ENCODE results near the gene CPLX4. TPM values are rescaled to one million over a fixed set of nuclear protein-coding genes. Genes with fewer than 3 reads are reported as not detected.

Gene CPLX4
- total and polyA plus RNA-seq, 11 donors: not detected

DNA sequence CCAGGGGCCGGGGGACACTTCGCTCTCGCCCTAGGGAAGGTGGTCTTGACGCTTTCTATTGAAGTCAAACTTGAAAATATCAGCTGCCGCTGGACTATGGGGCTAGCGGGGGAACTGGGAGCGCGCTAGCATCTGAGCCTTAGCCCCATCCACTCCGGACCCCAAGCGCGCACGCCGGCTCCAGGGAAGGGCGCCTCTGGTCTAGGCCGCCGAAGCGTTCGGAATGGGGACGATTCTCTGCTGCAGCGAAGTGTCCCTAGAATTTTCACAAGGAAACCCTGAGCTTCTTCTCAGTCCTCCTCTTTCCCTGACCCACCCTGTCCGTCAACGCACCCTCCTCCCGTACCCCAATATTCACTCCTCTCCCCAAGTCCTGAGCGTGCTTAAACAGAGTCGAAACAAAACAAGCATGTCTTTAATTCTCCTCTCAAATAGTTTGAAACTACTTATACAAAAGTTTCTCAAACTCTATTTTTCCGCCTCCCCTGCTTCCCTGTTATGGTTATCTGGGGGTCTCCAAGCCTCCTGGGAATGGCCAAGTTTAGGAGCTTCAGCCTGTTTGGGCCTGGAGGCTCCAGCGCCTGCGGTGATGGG, 50.2 kb downstream of the CPLX4 start:
- no peaks in the 10 kb centered on the region for H3K36me3 ChIP-seq
- H3K4me1 ChIP-seq: peaks cover 0 to 47% (median 15%) of the 10 kb centered on the region in 12 donors
- TF ChIP-seq POLR2A (IDR thresholded peaks at IDR 0.05): no peak
- TF ChIP-seq, protein P1, sequence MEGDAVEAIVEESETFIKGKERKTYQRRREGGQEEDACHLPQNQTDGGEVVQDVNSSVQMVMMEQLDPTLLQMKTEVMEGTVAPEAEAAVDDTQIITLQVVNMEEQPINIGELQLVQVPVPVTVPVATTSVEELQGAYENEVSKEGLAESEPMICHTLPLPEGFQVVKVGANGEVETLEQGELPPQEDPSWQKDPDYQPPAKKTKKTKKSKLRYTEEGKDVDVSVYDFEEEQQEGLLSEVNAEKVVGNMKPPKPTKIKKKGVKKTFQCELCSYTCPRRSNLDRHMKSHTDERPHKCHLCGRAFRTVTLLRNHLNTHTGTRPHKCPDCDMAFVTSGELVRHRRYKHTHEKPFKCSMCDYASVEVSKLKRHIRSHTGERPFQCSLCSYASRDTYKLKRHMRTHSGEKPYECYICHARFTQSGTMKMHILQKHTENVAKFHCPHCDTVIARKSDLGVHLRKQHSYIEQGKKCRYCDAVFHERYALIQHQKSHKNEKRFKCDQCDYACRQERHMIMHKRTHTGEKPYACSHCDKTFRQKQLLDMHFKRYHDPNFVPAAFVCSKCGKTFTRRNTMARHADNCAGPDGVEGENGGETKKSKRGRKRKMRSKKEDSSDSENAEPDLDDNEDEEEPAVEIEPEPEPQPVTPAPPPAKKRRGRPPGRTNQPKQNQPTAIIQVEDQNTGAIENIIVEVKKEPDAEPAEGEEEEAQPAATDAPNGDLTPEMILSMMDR (IDR thresholded peaks at IDR 0.05): no peak
- ATAC-seq (no peak), DNase-seq (no peak)
- peaks cover 79 to 100% (median 98%) of the 10 kb centered on the region in 9 donors for H3K27me3 ChIP-seq
- no peak overlapping the region for H3K27ac ChIP-seq
- intact Hi-C loops (cut with DNase I): loop anchor here in 1 of 10 donors (10.0 kb wide), 1 partner anchor 183 kb away; no protein-coding TSS in a partner anchor
- no peaks in the 10 kb centered on the region for H3K9me3 ChIP-seq
- 5 to 7% (median 6%) methylated on average over 28 of the region's 28 CpGs for WGBS, 4 donors
- H3K4me3 ChIP-seq: peak overlapping the region in 1 of 12 donors; percentile 33

GRCh38 chr18:59267503-59268126, 50.8 kb downstream of the CPLX4 start:
- Histone ChIP-seq H3K4me1 (peaks cover 0 to 41% (median 10%) of the 10 kb centered on the region in 12 donors), H3K27me3 (peaks cover 74 to 98% (median 94%) of the 10 kb centered on the region in 9 donors), H3K9me3 (no peaks in the 10 kb centered on the region), H3K27ac (no peak overlapping the region), H3K36me3 (no peaks in the 10 kb centered on the region), H3K4me3 (no peak overlapping the region)
- intact Hi-C loops (cut with DNase I): loop anchor here in 1 of 10 donors (10.0 kb wide), 1 partner anchor 183 kb away; no protein-coding TSS in a partner anchor
- DNase-seq (no peak), ATAC-seq (no peak)
- no peak for TF ChIP-seq POLR2A (IDR thresholded peaks at IDR 0.05)
- TF ChIP-seq, protein P1 (IDR thresholded peaks at IDR 0.05): no peak
- WGBS, 4 donors: 1 to 3% (median 2%) methylated on average over 22 to 41 of the region's 41 CpGs

GRCh38 chr18:59266886-59267502, 51.5 kb downstream of the CPLX4 start:
- WGBS, 4 donors: 4 to 9% (median 7%) methylated on average over 10 of the region's 10 CpGs
- TF ChIP-seq POLR2A (IDR thresholded peaks at IDR 0.05): no peak
- TF ChIP-seq, protein P1 (IDR thresholded peaks at IDR 0.05): no peak
- Histone ChIP-seq H3K36me3 (no peaks in the 10 kb centered on the region), H3K27me3 (peaks cover 68 to 97% (median 88%) of the 10 kb centered on the region in 9 donors), H3K9me3 (peaks cover 0 to 6% (median 0%) of the 10 kb centered on the region in 12 donors), H3K4me3 (no peak overlapping the region), H3K4me1 (peaks cover 0 to 34% (median 10%) of the 10 kb centered on the region in 12 donors), H3K27ac (no peak overlapping the region)
- intact Hi-C loops (cut with DNase I): loop anchor here in 1 of 10 donors (10.0 kb wide), 1 partner anchor 182 kb away; no protein-coding TSS in a partner anchor
- DNase-seq (no peak), ATAC-seq (no peak)

GRCh38 chr18:59266459-59266858, 52.0 kb downstream of the CPLX4 start:
- H3K27me3 ChIP-seq: peaks cover 67 to 94% (median 82%) of the 10 kb centered on the region in 9 donors
- H3K9me3 ChIP-seq: peaks cover 0 to 6% (median 0%) of the 10 kb centered on the region in 12 donors
- intact Hi-C loops (cut with DNase I): loop anchor here in 1 of 10 donors (10.0 kb wide), 1 partner anchor 182 kb away; no protein-coding TSS in a partner anchor
- TF ChIP-seq POLR2A (IDR thresholded peaks at IDR 0.05): no peak
- TF ChIP-seq, protein P1 (IDR thresholded peaks at IDR 0.05): no peak
- 9 to 34% (median 25%) methylated on average over 1 of the region's 1 CpG for WGBS, 4 donors
- H3K4me1 ChIP-seq: peaks cover 0 to 33% (median 10%) of the 10 kb centered on the region in 12 donors
- H3K27ac ChIP-seq: no peak overlapping the region
- ATAC-seq: no peak
- no peak overlapping the region for H3K4me3 ChIP-seq
- H3K36me3 ChIP-seq: no peaks in the 10 kb centered on the region
- DNase-seq: no peak

Measured in heart left ventricle (tissue), 16 donors.